IMR-90 (cell line): Measurements from ENCODE around the gene CUBN. TPM values are rescaled to one million over a fixed set of nuclear protein-coding genes. Genes with fewer than 3 reads are reported as not detected.

Experiments
- ATAC-seq: fragments of 200-7000 bp; cut with Tn5 transposase; 2 replicates; pipeline ENCODE4 v1.9.1; 2020; ENCODE audit warnings: low read depth, mild to moderate bottlenecking, moderate library complexity
- BruUV-seq: library from RNA; stranded (reverse); fragments of 400-500 nt; replicated peaks from 2 replicates; lab custom pipeline; 2021; lab: Mats Ljungman, UMichigan
- CTCF ChIA-PET: fragments of 300-600 bp; formaldehyde crosslinking; extraction: SDS; loops from one replicate; lab custom pipeline; 2021; ENCODE audit warnings: antibody characterized with exemption; lab: Yijun Ruan, JAX
- POLR2A ChIA-PET: fragments of 300-600 bp; sonication (Branson Sonifier 250); formaldehyde crosslinking; loops from one replicate; lab custom pipeline; 2022; ENCODE audit warnings: antibody characterized with exemption; ENCODE audit not compliant: unreplicated experiment; lab: Charles Lee
- DNase-seq: peaks from one replicate; pipeline ENCODE4 v3.0.0; 2013
- H2AFZ ChIP-seq: replicated peaks from 2 replicates; pipeline ENCODE3; 2013; ENCODE audit warnings: low read length, mild to moderate bottlenecking; ENCODE audit not compliant: poor library complexity
- H2AK5ac ChIP-seq: 2 replicates; pipeline ENCODE4 v1.6.1; 2013; ENCODE audit warnings: low read depth, low read length, inconsistent platforms
- H2AK9ac ChIP-seq: replicated peaks from 2 replicates; pipeline ENCODE3; 2013; ENCODE audit warnings: mild to moderate bottlenecking, low read depth, low read length, moderate library complexity; ENCODE audit not compliant: poor library complexity
- H2BK120ac ChIP-seq: 2 replicates; pipeline ENCODE4 v1.6.1; 2013; ENCODE audit warnings: low read depth, low read length, inconsistent platforms
- H2BK15ac ChIP-seq: 3 replicates; pipeline ENCODE4 v1.6.1; 2013; ENCODE audit warnings: low read depth, low read length, inconsistent platforms
- H2BK20ac ChIP-seq: 2 replicates; pipeline ENCODE4 v1.6.1; 2013; ENCODE audit warnings: low read depth, mild to moderate bottlenecking, inconsistent platforms, low read length, moderate library complexity
- H2BK5ac ChIP-seq: 2 replicates; pipeline ENCODE4 v1.6.1; 2013; ENCODE audit warnings: mild to moderate bottlenecking, low read depth, low read length, inconsistent platforms; ENCODE audit not compliant: poor library complexity, severe bottlenecking
- H3K14ac ChIP-seq: replicated peaks from 2 replicates; pipeline ENCODE4 v1.6.1; 2013; ENCODE audit warnings: low read depth, low read length, inconsistent platforms
- H3K18ac ChIP-seq: 2 replicates; pipeline ENCODE4 v1.6.1; 2013; ENCODE audit warnings: low read depth, low read length, control low read depth
- H3K23ac ChIP-seq: 2 replicates; pipeline ENCODE4 v1.6.1; 2013; ENCODE audit warnings: low read depth, low read length, inconsistent platforms
- H3K27ac ChIP-seq: 2 replicates; pipeline ENCODE4 v1.5.1; 2013; ENCODE audit warnings: mild to moderate bottlenecking, control low read depth, low read length; ENCODE audit not compliant: insufficient read depth
- H3K27me3 ChIP-seq: 2 replicates; pipeline ENCODE4 v1.6.1; 2013; ENCODE audit warnings: low read length; ENCODE audit not compliant: control insufficient read depth, insufficient read depth
- H3K36me3 ChIP-seq: 2 replicates; pipeline ENCODE4 v1.6.1; 2013; ENCODE audit warnings: low read length, mixed read lengths; ENCODE audit not compliant: control insufficient read depth, insufficient read depth
- H3K4ac ChIP-seq: 2 replicates; pipeline ENCODE4 v1.6.1; 2013; ENCODE audit warnings: low read depth, low read length, inconsistent platforms
- H3K4me1 ChIP-seq: 2 replicates; pipeline ENCODE4 v1.6.1; 2013; ENCODE audit warnings: low read length, mixed read lengths; ENCODE audit not compliant: control insufficient read depth, insufficient read depth
- H3K4me2 ChIP-seq: 2 replicates; pipeline ENCODE4 v1.6.1; 2013; ENCODE audit warnings: low read depth, mild to moderate bottlenecking, control low read depth, low read length, moderate library complexity
- H3K4me3 ChIP-seq: 2 replicates; pipeline ENCODE4 v1.5.1; 2013; ENCODE audit warnings: low read depth, mild to moderate bottlenecking, control low read depth, low read length, moderate library complexity; ENCODE audit not compliant: insufficient read depth
- H3K56ac ChIP-seq: 2 replicates; pipeline ENCODE4 v1.6.1; 2013; ENCODE audit warnings: low read length, inconsistent platforms; ENCODE audit not compliant: insufficient read depth; ENCODE audit errors: extremely low read depth
- H3K79me1 ChIP-seq, 2 experiments: 2 replicates each; pipeline ENCODE4 v1.6.1; 2013; ENCODE audit warnings: low read length in 2 of 2, inconsistent platforms in 1 of 2, low read depth in 1 of 2
- H3K9ac ChIP-seq: 2 replicates; pipeline ENCODE4 v1.6.1; 2013; ENCODE audit warnings: low read depth, low read length, control low read depth
- H3K9me1 ChIP-seq: 2 replicates; pipeline ENCODE4 v1.6.1; 2013; ENCODE audit warnings: low read length, inconsistent platforms; ENCODE audit not compliant: insufficient read depth
- H3K9me3 ChIP-seq: 2 replicates; pipeline ENCODE4 v1.6.1; 2013; ENCODE audit warnings: low read length; ENCODE audit not compliant: control insufficient read depth, insufficient read depth
- H4K20me1 ChIP-seq: 2 replicates; pipeline ENCODE4 v1.6.1; 2013; ENCODE audit warnings: low read length, inconsistent platforms; ENCODE audit not compliant: insufficient read depth
- H4K5ac ChIP-seq: 2 replicates; pipeline ENCODE4 v1.6.1; 2013; ENCODE audit warnings: mild to moderate bottlenecking, low read depth, low read length, control low read depth
- H4K8ac ChIP-seq, 2 experiments: 2 replicates each; pipeline ENCODE4 v1.6.1; 2013; ENCODE audit warnings: low read depth in 2 of 2, low read length in 2 of 2, control low read depth in 1 of 2, inconsistent platforms in 1 of 2
- H4K91ac ChIP-seq: 2 replicates; pipeline ENCODE4 v1.6.1; 2013; ENCODE audit warnings: low read depth, low read length, inconsistent platforms; ENCODE audit not compliant: insufficient read depth
- CTCF ChIP-seq: conservative IDR thresholded peaks from 2 replicates; pipeline ENCODE4 v1.5.1; 2012; ENCODE audit warnings: mild to moderate bottlenecking, low read depth, low read length, improper control_type of control experiment
- ELK1 ChIP-seq: fragments of 150-350 bp; IDR thresholded peaks from 2 replicates; pipeline ENCODE4 v1.6.1; 2016; ENCODE audit warnings: low read depth, mild to moderate bottlenecking, low read length, moderate library complexity, borderline replicate concordance
- MAZ ChIP-seq: IDR thresholded peaks from 2 replicates; pipeline ENCODE4 v1.6.1; 2012; ENCODE audit warnings: low read depth, mild to moderate bottlenecking, low read length, improper control_type of control experiment, moderate library complexity, borderline replicate concordance
- POLR2A ChIP-seq: IDR thresholded peaks from 2 replicates; pipeline ENCODE4 v1.6.1; 2012; ENCODE audit warnings: mild to moderate bottlenecking, low read depth, low read length
- WGBS, 2 experiments: methylation state at CpG; one replicate each; pipeline versions ENCODE4 v1.1.5 to v1.1.7; 2013; ENCODE audit warnings: missing lambda C conversion rate in 2 of 2; ENCODE audit not compliant: insufficient read length in 1 of 2; ENCODE audit errors: extremely low coverage in 2 of 2; 5-methylcytosine and 5-hydroxymethylcytosine counted together
- dilution Hi-C: fragments of 300-500 bp; cut with HindIII; formaldehyde crosslinking; loops from one replicate; pipeline ENCODE4 v1.14.3; 2018; ENCODE audit warnings: low sequenced_read_pairs; ENCODE audit not compliant: unreplicated experiment
- in situ Hi-C: fragments of 300-500 bp; cut with MboI; formaldehyde crosslinking; loops from 3 replicates; pipeline ENCODE4 v1.14.3; 2019; ENCODE audit warnings: low sequenced_read_pairs, inconsistent platforms, mixed read lengths
- intact Hi-C: fragments of 100-400 bp; cut with micrococcal nuclease; formaldehyde crosslinking; loops from 2 replicates; pipeline ENCODE4 v1.10.0; 2022
- polyA plus RNA-seq, 3 experiments: library from polyadenylated mRNA; depleted of rRNA; stranded (reverse); fragments of >200 nt; gene quantifications; 2 replicates each; pipeline ENCODE4 v1.2.3, GENCODE V29; 2012; ENCODE audit warnings: low replicate concordance in 1 of 3
- total RNA-seq: library from RNA; depleted of rRNA; stranded (reverse); fragments of >200 nt; gene quantifications from 2 replicates; pipeline ENCODE4 v1.2.3, GENCODE V29; 2012

CUBN gene
- total and polyA plus RNA-seq, 2 of the 4 experiments (the other 2 are of a cell fraction) = 0.19 to 0.54 TPM

- Histone ChIP-seq H3K36me3 (no peaks in the 10 kb centered on the region), H3K27ac (peak overlapping the region; percentile 95), H3K23ac (peak overlapping the region; percentile 89), H2AK9ac (peak overlapping the region; percentile 88), H3K9me3 (no peaks in the 10 kb centered on the region), H3K9ac (peak overlapping the region; percentile 37; the same call in 1 of the 2 replicates), H4K20me1 (no peaks in the 10 kb centered on the region), H2AK5ac (peak overlapping the region; percentile 97), H2BK20ac (peak overlapping the region; percentile 99), H3K27me3 (no peaks in the 10 kb centered on the region), H3K4ac (peak overlapping the region; percentile 94), H3K79me1 (peaks cover 0 to 18% of the 10 kb centered on the region in 2 experiments; a peak in 2 of 4 replicates), H2BK120ac (peak overlapping the region; percentile 99), H3K14ac (peak overlapping the region; percentile 91), H3K56ac (peak overlapping the region; percentile 97; the same call in 1 of the 2 replicates), H3K4me1 (peaks cover 27% of the 10 kb centered on the region), H2AFZ (peak overlapping the region; percentile 75), H3K9me1 (peaks cover 17% of the 10 kb centered on the region), H4K5ac (peak overlapping the region; percentile 97), H2BK5ac (peak overlapping the region; percentile 99), H3K18ac (peak overlapping the region; percentile 97), H3K4me3 (no peak overlapping the region), H3K4me2 (no peak overlapping the region), H4K91ac (peak overlapping the region; percentile 100), H2BK15ac (peak overlapping the region; percentile 88), H4K8ac (peak overlapping the region; percentile 94 to 96)
- TF ChIP-seq CTCF (no peak), POLR2A (no peak), ELK1 (no peak), MAZ (no peak)
- no TSS peak for BruUV-seq
- 72% methylated on average over 2 of the region's 8 CpGs; no CpG with 5 or more reads in 1 of the 2 experiments for WGBS, 2 experiments
- ATAC-seq (no peak), DNase-seq (no peak)
- ChIA-PET POLR2A (interaction anchor here (0.5 to 2.9 kb wide), 4 partner anchors 11 to 241 kb away, joined by 3 to 21 read pairs (median 14); partner anchors contain the start of gene VIM), CTCF (no interaction called here)
- in situ Hi-C loops = no loop called here
- intact Hi-C loops = loop anchor here (1.0 to 5.0 kb wide), 2 partner anchors 35 to 239 kb away; partner anchors contain the start of gene VIM
- dilution Hi-C loops = no loop called here
These were observed 141.5 kb downstream of the CUBN start for GRCh38 chr10:16987976-16988610.
